Hematopoietic multipotent progenitor cell treated with erythropoietin and hydrocortisone succinate and interleukin-3 and kit ligand, for 15 days (in vitro differentiated cells): ENCODE data around the gene GNAI2.
"Not testable (repeated sequence)": the region's sequence is repeated elsewhere in the genome, so short reads cannot be mapped to it uniquely, and the experiment has no call there.

ENCODE experiments used
- DNase-seq: peaks from one replicate; pipeline ENCODE4 v3.0.0-alpha.2; 2015; ENCODE audit warnings: low spot score

The GNAI2 gene

DNA sequence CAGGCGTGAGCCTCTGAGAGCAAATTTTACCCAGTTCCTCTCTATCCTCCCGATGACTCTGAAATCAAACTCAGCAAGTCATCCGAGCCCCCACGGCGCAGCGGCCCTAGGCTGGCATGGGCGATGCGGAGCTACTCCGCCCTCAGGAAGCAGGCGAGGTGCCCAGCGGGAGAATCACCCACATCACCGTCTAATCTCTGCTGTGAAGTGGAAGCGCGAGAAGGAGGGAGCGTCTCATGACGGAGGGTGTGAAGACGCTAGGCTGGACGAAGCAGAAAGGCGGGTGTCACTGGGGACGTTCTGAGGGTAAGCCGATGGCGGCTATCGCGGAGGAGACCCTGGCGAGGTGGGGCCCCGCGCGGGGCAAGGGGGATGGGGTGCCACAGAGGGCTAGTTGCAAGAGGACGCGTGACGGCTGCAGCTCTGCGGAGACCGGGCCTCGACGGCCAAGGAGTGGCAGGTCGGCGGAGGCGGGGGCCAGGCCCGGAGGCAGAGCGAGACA is 9.1 kb upstream of the GNAI2 start:
- no peak for DNase-seq

DNA sequence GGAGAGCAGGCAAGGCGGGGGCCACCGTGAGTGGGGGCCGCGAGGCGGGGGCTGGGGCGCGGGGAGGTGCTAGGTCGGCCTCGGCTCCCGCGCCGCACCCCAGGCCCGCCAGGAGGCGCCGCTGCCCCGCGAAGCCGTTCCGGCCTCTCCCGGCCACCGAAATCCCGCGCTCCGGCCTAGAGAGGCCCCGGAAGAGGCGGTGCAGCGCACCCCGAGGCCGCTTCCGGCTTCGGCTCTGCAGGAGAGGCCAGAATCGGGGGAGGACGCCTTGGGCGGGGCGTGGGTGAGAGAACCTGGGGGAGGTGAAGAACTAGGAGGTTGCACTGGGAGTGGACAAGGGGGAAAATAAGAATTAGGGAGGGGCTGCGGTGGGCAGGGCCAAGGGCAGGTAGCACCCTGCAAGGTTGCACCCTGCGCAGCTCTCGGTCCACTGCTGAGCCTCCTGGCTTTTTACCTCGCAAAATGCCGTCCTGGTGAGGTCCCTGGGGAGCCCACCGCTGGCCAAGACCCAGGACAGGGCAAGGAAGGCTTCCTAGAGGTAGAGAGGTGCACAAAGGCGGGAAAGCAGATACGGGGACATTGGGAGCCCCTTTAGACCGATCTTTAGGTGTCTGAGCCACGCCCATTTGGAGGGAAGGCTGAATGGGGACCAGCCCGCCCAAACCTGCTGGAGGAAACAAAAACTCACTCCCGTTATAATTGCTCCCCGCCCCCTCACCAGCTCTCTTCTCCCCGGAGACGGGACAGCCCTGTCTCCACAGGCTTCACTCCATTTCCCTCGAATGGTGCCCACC is 8.4 kb upstream of the GNAI2 start:
- peak; percentile 86 for DNase-seq

DNA sequence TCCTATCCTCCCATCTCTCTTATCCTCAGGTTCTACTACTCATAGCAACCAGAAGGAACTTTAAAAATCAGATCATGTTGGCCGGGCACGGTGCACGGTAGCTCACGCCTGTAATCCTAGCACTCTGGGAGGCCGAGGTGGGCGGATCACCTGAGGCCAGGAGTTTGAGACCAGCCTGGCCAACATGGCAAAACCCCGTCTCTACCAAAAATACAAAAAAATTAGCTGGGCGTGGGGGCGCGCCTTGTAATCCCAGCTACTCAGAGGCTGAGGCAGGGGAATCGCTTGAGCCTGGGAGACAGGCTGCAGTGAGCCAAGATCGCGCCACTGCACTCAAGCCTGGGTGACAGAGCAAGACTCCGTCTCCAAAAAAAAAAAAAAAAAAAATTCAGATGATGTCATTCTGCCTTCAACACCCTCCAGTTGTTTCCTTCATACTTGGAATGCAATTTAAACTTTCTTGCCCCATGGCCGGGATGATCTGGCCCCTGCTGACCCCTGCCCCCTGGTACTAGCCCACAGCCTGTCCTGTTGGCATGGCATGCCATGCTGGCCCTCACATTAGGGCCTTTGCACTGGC is 7.7 kb upstream of the GNAI2 start:
- not testable (repeated sequence) for DNase-seq

DNA sequence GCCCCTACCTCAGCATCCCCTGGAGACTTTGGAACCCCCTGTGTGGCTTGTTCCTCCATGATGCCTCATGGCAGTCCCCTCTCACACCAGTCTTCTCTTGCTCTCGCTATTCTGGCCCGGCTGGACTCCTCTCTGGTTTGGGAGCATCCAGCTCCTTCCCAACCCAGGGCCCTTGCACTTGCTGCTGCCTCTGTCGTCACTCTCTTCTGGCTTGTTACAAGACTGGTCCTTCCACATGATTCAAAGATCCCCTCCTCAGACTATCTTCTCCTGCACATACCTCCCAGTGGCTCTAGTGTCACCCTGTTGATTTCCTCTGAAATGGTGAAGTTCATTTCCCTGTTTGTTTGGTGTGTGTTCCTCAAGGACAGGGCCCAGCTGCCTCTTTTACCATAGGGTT is 6.5 kb upstream of the GNAI2 start:
- no peak for DNase-seq

DNA sequence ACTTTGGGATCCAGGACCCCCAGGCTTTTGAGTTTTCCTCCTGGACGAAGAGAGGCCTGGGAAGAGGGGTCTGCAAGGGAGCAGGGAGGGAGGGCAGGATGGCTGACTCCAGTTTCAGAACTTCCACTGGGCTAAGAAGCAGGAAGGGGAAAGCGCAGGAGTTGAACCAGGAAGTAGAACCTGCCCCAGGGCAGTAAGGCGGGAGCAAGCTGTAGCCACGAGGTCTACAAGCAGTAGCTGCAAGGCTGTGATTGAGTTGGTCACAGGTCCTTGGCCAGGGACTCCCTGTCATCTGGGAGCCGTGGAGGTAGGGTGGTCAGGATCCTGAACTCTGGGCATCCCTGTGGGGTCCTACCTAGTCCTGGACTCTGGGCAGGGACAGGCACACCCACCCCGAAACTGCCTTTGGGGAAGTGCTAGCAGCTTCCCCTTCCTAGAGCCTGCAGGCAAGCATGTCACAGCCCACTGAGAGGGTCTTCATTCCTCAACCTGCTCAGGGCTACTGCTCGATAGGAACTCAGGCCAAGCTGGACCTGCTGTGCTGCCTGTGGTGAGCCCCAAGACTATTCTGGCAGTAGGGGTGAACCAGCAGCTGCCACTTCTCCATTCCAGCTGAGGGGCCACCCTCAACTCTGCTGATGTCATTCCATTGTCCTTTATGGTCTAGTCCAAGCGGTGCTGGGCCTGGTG is 5.8 kb upstream of the GNAI2 start:
- no peak for DNase-seq

DNA sequence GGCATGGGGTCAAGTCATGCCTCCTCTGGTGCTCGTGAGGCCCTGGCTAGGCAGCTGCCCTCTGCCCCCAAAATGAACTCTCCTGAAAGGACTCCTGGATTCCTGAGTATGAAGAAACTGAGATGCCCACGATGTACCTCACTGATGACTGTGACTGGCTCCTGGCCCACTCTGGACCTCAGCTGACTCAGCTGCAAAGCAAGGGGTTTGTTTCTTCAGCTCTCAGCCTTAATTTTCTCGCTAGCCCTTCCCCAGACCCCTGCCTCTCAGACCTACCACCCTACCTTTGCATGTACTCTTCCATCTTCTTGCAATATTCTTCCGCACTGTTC is 5.2 kb upstream of the GNAI2 start:
- DNase-seq = no peak

DNA sequence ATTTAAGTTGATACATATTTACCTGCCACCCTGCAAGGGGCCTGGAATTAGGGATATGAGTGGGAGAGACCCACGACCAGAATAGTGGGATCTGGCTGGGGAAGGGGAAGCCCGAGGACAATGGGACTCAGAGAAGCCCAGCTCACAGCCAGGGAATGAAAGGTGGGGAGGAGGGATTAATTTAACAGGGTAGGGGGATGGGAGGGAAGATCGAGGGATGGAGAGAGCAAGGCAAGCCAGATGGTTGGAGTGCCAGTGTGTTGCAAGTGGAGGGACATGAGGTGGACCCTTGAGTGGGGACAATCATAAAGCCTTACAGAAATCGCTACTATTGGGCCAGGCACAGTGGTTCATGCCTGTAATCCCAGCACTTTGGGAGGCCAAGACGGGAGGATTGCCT is 4.4 kb upstream of the GNAI2 start:
- no peak for DNase-seq

DNA sequence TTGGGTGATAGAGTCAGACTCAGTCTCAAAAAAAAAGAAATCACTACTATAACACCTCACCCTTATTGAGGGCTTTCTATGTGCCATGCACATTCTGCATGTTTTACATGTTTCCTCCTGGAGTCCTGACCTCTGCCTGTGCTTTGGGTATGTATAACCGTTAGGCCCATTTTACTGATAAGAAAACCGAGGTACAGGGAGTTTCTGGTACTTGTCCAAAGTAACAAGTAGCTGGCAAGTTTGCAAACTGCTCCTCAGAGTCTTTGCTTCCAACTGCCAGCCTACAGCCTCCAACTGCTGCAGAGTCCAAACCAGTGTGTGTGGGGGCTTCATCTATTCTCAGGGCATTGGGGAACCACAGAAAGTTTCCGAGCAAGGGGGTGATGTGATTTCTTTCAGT is 3.7 kb upstream of the GNAI2 start:
- DNase-seq = no peak

DNA sequence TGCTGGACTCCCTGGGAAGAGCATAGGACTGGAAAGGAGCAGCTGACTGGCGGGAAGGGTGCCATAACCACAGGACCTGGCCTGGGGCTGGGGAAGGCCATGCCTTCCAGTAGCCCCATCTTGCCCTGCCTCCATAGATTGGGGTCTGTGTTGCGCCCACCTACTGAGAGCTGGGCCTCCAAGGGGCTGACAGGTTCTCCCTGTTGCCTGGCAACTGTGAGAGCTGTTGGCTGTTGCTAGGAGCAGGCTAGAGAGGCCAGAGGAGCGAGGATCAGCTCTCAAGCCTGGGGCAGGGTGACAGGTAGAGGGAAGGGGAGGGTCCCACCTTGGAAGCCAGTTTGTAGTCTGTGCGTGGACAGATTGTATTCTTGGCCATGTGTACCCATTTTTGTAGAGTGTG is 2.8 kb upstream of the GNAI2 start:
- DNase-seq = no peak

DNA sequence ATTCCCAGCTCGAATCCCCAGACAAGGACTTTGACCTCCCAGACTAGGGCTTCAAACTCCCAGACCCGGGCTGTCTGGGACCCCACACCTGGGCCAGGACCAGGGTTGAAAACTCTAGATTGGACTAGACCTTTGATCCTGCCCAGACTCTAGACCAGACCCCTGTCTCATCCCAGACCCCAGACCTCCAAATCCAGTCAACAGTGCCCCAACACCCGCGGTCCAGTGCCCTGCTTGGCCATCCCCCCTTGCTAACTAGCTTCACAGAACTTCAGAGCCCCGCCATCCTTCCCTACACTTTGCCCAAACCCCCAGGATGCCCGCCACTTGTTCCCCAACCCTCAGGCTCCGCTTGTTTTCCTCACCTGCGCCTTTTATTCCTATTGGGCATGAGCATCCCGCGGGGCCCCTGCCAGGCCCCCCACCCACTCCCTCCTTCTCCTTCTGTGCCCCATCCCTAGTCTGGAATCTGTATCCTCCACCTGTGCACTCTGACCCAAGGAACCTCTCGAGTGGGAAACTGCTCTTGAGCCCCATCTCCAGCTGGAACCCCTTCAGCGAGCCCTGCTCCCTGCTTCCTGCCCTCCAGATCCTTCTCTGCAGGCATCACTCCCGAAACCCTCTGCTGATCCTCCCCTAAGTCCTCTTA is 604 bp downstream of the GNAI2 start:
- DNase-seq = no peak

DNA sequence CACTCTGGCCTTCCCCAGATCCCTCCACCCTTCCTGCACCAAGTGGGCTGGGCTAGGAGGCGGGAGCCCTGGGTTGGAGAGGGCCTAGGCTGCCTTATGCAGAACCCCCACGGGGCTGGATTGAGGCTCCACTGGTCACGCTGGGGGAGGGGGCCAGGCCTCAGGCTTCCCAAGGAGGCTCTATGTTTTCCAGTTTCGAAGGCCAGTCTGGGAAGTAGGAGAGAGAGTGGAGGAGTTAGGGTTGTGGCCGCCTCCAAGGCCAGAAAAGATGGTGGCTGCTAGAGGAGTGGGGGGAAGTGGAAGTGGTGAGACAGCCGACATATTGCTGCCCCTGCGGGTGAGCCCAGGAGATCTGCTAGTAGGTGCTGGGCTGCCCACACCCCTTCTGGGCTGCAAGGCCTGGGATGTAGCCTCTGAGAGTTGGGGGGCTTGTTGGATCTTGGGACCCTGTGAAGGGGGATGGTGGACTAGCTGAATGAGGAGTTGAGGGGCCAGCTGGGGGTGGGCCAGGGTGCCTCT is 1.2 kb downstream of the GNAI2 start:
- DNase-seq = no peak

DNA sequence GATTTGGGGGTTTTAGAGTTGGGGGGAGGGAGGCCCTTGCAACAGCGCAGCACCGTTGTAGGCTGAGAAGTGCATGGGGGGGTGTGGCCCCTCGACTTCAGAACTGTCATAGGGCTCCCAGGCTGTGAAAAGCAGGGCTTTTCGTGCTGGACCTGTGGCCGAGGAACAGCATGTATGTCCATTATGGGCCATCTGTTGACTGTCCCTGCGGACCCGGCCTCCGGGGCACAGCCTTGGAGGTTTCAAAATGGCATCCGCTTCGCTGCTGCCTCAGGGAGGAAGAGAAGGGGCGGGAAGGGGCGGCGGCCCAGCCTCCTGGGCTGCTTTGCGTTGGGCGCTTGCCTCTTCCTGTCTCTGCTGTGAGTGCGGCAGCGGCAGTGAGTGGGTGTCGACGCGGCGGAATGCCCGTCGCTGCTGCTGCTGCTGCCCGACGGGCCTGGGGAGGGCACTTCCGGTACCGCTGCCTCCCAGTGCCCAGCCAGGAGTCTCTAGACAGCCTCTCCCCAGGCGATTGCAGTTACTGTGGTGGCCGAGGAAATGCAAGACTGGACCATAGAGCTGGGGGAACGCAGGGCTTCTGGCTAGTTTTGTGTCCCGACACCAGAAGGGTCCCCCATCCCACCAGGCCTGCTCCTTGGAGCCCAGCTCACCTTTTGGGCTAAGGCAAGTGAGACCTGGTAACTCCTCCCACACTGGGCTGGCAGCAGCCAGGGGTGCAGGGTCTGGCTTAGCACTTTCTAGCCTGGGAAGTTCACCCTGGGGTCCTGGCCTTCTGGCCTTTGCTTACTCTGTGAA is 1.9 kb downstream of the GNAI2 start:
- peak; percentile 60 for DNase-seq

DNA sequence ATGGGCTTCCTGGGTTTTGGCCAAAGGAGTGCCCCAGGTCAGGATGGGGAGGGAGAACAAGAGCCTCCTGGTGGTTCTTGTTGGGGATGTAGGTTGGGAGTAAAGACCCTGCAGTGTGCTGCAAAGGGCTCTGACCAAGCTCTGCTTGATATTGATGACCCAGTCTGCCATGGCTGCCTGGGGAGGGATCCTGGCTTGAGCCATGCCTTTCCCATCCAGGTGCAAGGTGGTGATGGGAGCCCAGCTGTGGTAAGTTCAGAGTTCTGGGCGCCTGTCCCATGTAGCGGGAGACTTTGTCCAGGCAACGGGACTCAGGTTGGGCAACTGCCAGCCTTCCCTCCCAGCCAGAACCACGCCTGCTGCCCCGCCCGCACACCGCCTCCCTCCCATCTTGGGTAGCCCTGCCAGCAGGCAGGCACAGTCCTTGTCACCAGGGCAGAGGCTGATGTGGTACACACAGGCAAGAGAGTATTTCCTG is 2.6 kb downstream of the GNAI2 start:
- peak; percentile 84 for DNase-seq

DNA sequence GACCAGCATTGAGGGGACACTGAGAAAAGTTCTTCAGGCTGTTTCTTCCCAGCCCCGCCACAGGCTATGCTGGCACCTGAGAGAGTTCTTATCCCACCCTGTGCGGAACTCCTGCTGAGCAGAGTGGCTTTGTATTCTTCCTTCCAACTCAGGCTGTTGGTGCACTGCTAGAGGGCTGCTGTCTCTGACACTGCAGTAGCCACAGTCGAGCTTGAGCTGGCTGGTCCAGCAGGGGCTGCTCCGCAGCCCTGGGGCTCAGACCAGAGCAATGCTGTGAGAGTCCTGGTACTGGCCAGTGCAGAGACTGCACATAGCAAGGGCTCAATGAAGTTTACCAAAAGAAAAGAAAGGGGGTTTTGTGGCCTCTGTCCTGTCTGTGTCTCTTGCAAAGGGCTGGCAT is 3.6 kb downstream of the GNAI2 start:
- no peak for DNase-seq

DNA sequence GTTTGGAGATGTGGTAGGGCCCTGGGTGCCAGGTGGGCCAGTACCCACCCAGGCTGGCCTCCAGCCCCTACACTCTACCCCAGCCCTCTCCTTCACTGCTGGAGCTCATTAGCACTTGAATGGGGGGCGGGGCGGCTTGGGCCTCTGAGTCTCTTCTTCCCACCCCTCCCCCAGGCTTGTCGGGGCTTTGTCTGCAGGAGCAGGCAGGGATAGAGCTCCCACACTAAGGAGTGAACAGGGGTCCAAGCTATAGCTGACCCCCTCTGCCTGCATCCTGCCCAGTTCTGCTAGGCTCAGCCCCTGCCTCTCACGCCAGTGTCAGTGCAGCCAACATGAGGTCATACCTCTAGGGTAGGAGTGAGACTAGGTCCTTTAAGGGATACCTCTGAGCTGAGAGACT is 5.2 kb downstream of the GNAI2 start:
- DNase-seq = no peak

DNA sequence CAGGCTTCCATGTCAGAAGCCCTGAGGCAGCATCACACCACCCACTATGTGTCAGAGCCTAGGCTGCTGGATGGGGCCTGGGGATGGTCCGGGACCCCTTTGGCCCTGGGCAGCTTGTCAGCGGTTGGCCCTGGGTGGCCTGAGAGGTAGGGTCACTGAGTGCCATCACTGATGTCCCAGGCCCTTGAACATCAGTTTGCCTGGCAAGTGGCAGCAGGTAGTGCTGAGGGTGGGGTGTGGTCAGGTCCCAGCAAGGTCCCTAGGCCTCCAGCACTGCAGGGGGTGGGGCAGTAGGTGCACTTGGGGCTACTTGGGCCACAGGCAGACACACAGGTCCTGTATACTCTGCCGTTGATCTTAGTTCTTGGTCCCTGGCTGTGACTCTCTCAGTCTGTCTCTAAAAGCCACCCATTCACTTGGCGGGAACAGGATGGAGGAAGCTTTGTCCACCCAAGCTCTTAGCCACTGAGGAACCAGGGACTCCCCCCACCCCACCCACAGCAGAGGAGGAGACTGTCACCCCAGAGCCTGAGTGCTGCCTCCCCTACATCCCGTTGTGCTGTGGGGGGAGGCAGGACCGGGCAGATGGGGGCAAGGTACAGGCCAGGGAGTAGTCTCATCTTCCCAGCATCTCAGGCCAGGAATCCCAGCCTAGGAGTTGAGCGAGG is 5.8 kb downstream of the GNAI2 start:
- no peak for DNase-seq

DNA sequence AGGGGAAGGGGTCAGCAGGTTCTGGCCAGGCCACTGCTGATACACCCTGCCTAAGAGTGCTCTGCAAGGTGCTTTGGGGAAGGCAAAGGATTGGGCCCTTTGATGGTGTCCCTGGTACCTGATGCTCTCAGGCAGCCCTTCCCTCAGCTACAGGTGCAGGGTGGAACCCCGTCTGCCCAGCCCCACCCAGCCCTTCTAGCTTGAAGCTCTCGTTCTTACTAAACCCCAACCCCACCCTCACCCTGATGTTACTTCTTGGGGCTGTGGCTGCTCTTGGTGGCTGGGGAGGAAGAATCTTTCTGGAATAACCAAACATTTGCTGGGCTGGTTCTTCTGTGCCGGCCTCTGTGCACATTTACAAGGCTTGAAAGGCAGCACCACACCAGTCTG is 6.4 kb downstream of the GNAI2 start:
- no peak for DNase-seq

DNA sequence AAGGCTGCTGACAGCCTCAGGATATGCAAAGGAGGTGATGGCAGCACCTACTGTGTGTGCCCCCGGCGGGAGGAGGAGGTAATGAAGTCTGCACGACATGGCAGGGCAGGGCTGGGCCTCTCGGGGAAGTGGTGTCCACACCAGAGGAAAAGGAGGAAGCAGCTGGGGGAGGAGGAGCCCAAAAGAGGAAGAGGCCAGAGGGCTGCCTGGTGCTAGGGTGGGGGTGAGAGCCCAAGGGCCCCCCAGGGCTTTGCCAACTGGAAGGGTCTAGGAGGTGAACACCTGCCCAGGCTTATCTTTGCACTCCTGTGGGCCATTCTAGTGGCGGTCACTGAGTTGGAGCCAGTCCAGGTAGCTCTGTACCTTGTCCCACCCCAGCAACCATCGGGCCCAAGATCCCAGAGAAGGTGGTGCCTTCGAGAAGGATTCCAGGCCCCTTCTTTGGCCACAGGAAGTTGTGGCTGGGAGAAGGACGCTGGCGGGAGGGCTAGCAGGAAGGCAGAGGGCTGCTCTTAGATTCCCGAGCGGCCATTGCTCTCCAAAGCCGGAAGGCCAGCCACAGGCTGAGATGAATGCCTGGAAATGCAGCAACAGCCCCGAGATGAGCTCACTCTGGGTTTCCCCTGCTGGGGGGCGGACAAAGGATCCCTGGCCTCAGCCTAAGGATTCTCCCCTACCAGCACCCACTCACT is 7.0 kb downstream of the GNAI2 start:
- DNase-seq = no peak

DNA sequence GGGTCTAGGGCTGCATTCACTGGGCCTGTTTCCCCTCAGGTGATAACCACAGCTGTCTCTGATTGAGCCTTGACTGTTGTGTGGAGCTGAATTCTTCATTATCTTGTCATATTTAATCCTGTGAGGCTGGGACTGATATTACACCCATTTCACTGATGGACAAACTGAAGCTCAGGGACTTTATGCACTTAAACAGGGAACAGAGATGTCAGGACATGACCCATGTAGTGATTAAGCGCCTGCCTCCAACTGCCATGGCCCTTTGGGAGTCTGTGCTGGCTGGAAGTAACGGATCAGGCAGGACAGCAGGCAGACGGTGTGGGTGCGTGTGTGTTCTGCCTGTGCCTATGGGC is 7.5 kb downstream of the GNAI2 start:
- no peak for DNase-seq

DNA sequence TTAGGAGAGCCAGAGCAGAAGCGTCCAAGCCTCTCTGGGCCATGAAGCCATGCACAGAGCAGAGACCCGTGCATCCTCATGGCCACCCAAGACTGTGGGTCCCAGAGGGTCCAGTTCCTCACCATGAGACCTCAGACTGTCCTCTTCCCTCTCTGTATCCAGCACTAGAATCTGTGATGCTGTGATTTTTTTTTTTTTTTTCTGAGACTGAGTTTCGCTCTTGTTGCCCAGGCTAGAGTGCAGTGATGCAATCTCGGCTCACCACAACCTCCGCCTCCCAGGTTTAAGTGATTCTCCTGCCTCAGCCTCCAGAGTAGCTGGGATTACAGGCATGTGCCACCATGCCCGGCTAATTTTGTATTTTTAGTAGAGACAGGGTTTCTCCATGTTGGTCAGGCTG is 8.8 kb downstream of the GNAI2 start:
- DNase-seq = not testable (repeated sequence)
